Kidney (tissue), 14 donors: ENCODE data around the gene C12orf75. TPM values are rescaled to one million over a fixed set of nuclear protein-coding genes. Genes with fewer than 3 reads are reported as not detected.

ENCODE experiments used
- DNase-seq, 5 donors: peaks; one replicate each; pipeline ENCODE4 v3.0.0-alpha.2; 2013 to 2020
- FAIRE-seq: peaks from 2 replicates; lab custom pipeline; 2012; peaks lifted over from hg19 to GRCh38; lab: Jason Lieb, UNC
- H3K27ac ChIP-seq, 2 donors: one replicate each; pipeline ENCODE4 v1.7.0; 2013; ENCODE audit warnings: low read depth in 2 of 2, low read length in 2 of 2, inconsistent platforms in 1 of 2
- H3K27me3 ChIP-seq: one replicate; pipeline ENCODE4 v1.7.1; 2013; ENCODE audit warnings: low read length, inconsistent platforms; ENCODE audit not compliant: control insufficient read depth, insufficient read depth
- H3K36me3 ChIP-seq, 3 donors: one replicate each; pipeline versions ENCODE4 v1.7.0 to v1.7.1; 2013; ENCODE audit warnings: low read length in 3 of 3, control low read depth in 1 of 3, inconsistent platforms in 1 of 3; ENCODE audit not compliant: insufficient read depth in 3 of 3, control insufficient read depth in 2 of 3
- H3K4me1 ChIP-seq, 3 donors: one replicate each; pipeline versions ENCODE4 v1.7.0 to v1.7.1; 2013; ENCODE audit warnings: low read length in 3 of 3, inconsistent platforms in 1 of 3, low read depth in 1 of 3; ENCODE audit not compliant: control insufficient read depth in 2 of 3, insufficient read depth in 2 of 3
- H3K4me3 ChIP-seq, 3 donors: one replicate each; pipeline versions ENCODE4 v1.7.0 to v1.8.1; 2013; ENCODE audit warnings: low read length in 3 of 3, control low read depth in 1 of 3, inconsistent platforms in 1 of 3
- H3K9ac ChIP-seq, 3 donors: one replicate each; pipeline versions ENCODE4 v1.7.0 to v1.7.1; 2013; ENCODE audit warnings: low read length in 3 of 3, control low read depth in 1 of 3, inconsistent platforms in 1 of 3
- H3K9me3 ChIP-seq, 3 donors: one replicate each; pipeline versions ENCODE4 v1.7.0 to v1.7.1; 2013; ENCODE audit warnings: low read length in 3 of 3, control low read depth in 1 of 3, inconsistent platforms in 1 of 3; ENCODE audit not compliant: control insufficient read depth in 2 of 3, insufficient read depth in 1 of 3
- intact Hi-C: fragments of 100-400 bp; cut with DNase I; formaldehyde crosslinking; loops from one replicate; pipeline ENCODE4 v1.11.1; 2022
- polyA plus RNA-seq: library from polyadenylated mRNA; stranded (reverse); fragments of 350-450 nt; fragmentation: Illumina TruSeq; extraction: RNeasy Lipid Tissue Mini Kit (QIAGEN cat#74804); gene quantifications from one replicate; pipeline ENCODE4 v1.2.3, GENCODE V29; 2014; ENCODE audit warnings: low read depth, low replicate concordance; ENCODE audit not compliant: insufficient read depth
- total RNA-seq: library from RNA; stranded (reverse); fragmentation: NEBNext Ultra II Directional; extraction: Animal tissue kit (Norgen Biotek cat#: 25700); gene quantifications from one replicate; pipeline ENCODE4 v1.2.1, GENCODE V29; 2021
- TF ChIP-seq, protein P1 (sequence below): IDR thresholded peaks from 3 replicates; pipeline ENCODE4 v1.5.1; 2012; ENCODE audit warnings: mild to moderate bottlenecking, moderate library complexity, borderline replicate concordance; ENCODE audit not compliant: insufficient read depth; ENCODE audit errors: extremely low read depth
- donor health status: control.
- donor health status: control.
- donor health status: control.
- donor health status: control.
- donor health status: control.
- donor health status: DM: yes; HTN: yes; CAD: no.
- donor health status: Normal renal cell carcinoma (clear cell type).

Gene C12orf75
- total and polyA plus RNA-seq, 2 donors from 2014 or later = 107 to 127 TPM

- no peak for FAIRE-seq
- no peaks in the 10 kb centered on the region for H3K27me3 ChIP-seq
- intact Hi-C loops = no loop called here
Observed at GRCh38 chr12:105315130-105315529, 15.4 kb upstream of the C12orf75 start.

DNA sequence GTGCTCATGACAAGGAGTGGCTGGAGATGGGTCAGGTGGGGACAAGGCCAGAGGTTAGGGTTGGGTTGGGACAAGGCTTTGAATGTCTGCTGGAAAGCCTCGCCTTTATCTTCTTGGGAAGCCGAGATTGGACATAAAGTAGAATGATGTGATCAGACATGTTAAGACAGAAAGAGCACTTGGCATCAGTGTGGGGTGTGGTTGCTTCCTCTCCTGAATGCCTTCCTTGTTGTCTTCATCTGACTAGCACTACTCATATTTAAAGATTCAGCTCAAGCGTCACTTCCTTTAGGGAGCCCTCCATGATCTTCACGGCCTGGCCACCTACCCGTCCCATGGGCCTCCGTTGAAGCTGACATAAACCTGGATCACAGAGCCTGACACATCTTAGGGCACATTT lies 14.8 kb upstream of the C12orf75 start:
- Histone ChIP-seq H3K4me1 (peaks cover 0 to 20% (median 18%) of the 10 kb centered on the region in 3 donors), H3K27ac (peak overlapping the region in 1 of 2 donors; percentile 33), H3K27me3 (no peaks in the 10 kb centered on the region), H3K36me3 (no peaks in the 10 kb centered on the region), H3K4me3 (no peak overlapping the region), H3K9me3 (no peaks in the 10 kb centered on the region), H3K9ac (no peak overlapping the region)
- TF ChIP-seq, protein P1, sequence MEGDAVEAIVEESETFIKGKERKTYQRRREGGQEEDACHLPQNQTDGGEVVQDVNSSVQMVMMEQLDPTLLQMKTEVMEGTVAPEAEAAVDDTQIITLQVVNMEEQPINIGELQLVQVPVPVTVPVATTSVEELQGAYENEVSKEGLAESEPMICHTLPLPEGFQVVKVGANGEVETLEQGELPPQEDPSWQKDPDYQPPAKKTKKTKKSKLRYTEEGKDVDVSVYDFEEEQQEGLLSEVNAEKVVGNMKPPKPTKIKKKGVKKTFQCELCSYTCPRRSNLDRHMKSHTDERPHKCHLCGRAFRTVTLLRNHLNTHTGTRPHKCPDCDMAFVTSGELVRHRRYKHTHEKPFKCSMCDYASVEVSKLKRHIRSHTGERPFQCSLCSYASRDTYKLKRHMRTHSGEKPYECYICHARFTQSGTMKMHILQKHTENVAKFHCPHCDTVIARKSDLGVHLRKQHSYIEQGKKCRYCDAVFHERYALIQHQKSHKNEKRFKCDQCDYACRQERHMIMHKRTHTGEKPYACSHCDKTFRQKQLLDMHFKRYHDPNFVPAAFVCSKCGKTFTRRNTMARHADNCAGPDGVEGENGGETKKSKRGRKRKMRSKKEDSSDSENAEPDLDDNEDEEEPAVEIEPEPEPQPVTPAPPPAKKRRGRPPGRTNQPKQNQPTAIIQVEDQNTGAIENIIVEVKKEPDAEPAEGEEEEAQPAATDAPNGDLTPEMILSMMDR = no peak
- intact Hi-C loops = no loop called here
- no peak for DNase-seq
- no peak for FAIRE-seq

More at GRCh38 chr12:105315130-105315529, 15.4 kb upstream of the C12orf75 start:
- TF ChIP-seq, protein P1 = no peak
- DNase-seq = no peak
- no peaks in the 10 kb centered on the region for H3K9me3 ChIP-seq
- peak overlapping the region in 1 of 2 donors; percentile 33 for H3K27ac ChIP-seq
- no peak overlapping the region for H3K4me3 ChIP-seq
- H3K4me1 ChIP-seq = peaks cover 0 to 19% (median 18%) of the 10 kb centered on the region in 3 donors
- H3K9ac ChIP-seq = no peak overlapping the region
- H3K36me3 ChIP-seq = no peaks in the 10 kb centered on the region

DNA sequence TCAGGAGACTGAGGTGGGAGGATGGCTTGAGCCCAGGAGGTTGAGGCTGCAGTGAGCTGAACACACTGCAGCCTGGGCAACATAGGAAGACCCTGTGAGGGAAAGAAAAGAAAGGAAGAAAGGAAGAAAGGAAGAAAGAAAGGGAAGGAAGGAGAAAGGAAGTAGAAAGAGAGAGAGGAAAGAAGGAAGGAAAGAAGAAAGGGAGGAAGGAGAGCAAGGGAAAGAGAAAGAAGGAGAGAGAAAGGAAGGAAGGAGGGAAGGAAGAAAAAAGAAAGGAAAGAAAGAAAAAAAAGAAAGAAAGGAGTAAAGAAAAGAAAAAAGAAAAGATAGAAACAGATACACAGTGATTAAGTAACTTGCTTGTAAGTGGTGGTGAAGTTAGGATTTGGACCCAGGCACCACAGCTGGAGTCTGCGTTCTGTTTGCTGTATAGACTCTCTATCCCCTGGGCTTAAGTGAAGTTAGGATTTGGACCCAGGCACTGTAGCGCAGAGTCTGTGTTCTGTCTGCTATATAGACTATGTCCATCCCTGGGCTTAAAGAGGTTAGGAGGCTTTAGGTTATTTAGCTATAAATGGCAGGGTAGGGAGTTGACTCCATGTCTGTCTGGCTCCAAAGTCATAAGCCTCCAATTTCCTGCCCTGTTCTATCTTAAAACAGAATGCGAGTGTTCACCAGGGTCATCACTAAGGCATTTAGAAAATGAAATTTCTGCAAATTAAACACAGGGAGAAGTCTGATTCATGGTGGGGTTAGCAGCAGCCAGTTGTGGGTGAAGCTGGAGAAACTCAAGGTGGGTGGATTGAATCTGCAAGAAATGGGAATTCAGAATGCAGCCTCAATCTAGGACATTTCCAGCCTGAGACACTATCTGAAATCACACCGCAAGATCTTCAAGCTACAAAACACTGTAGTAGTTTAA lies 13.3 kb upstream of the C12orf75 start:
- no peaks in the 10 kb centered on the region for H3K36me3 ChIP-seq
- no peak overlapping the region for H3K9ac ChIP-seq
- FAIRE-seq (no peak), DNase-seq (no peak)
- intact Hi-C loops = no loop called here
- no peaks in the 10 kb centered on the region for H3K27me3 ChIP-seq
- H3K4me3 ChIP-seq = no peak overlapping the region
- peaks cover 0 to 27% (median 23%) of the 10 kb centered on the region in 3 donors for H3K4me1 ChIP-seq
- TF ChIP-seq, protein P1 = no peak
- no peaks in the 10 kb centered on the region for H3K9me3 ChIP-seq
- peak overlapping the region; percentile 56 to 81 for H3K27ac ChIP-seq
